Calu3 (cell line): Measurements from ENCODE around the gene OR1N1. TPM values are rescaled to one million over a fixed set of nuclear protein-coding genes. Genes with fewer than 3 reads are reported as not detected.

Experiments used
- BruUV-seq: library from RNA; stranded (reverse); fragments of 400-500 nt; replicated peaks from 2 replicates; lab custom pipeline; 2021; lab: Mats Ljungman, UMichigan
- CTCF ChIA-PET: fragments of 300-600 bp; sonication (Branson Sonifier 250); formaldehyde crosslinking; loops from one replicate; lab custom pipeline; 2022; ENCODE audit warnings: antibody characterized with exemption; lab: Charles Lee
- DNase-seq: peaks from one replicate; pipeline ENCODE4 v3.0.0; 2022
- H3K27ac Mint-ChIP-seq: one replicate; pipeline ENCODE4 v1.8.0; 2022; ENCODE audit warnings: mixed read lengths; ENCODE audit not compliant: unreplicated experiment
- H3K27me3 Mint-ChIP-seq: one replicate; pipeline ENCODE4 v1.8.0; 2022; ENCODE audit warnings: mixed read lengths; ENCODE audit not compliant: unreplicated experiment
- H3K36me3 Mint-ChIP-seq: one replicate; pipeline ENCODE4 v1.8.0; 2022; ENCODE audit warnings: mild to moderate bottlenecking, moderate library complexity, mixed read lengths; ENCODE audit not compliant: insufficient read depth, unreplicated experiment
- H3K4me1 Mint-ChIP-seq: one replicate; pipeline ENCODE4 v1.8.0; 2022; ENCODE audit warnings: mild to moderate bottlenecking, low read depth, mixed read lengths; ENCODE audit not compliant: unreplicated experiment
- H3K4me3 Mint-ChIP-seq: one replicate; pipeline ENCODE4 v1.8.0; 2022; ENCODE audit warnings: mild to moderate bottlenecking, low read depth, moderate library complexity, mixed read lengths; ENCODE audit not compliant: unreplicated experiment
- H3K9me3 Mint-ChIP-seq: one replicate; pipeline ENCODE4 v1.8.0; 2022; ENCODE audit warnings: low read depth, mixed read lengths; ENCODE audit not compliant: unreplicated experiment
- intact Hi-C: fragments of 100-400 bp; cut with micrococcal nuclease; formaldehyde crosslinking; loops from one replicate; pipeline ENCODE4 v1.10.0; 2022; ENCODE audit not compliant: unreplicated experiment
- total RNA-seq: library from RNA; stranded (reverse); gene quantifications from 2 replicates; pipeline ENCODE4 v1.2.3, GENCODE V29; 2022
- TF ChIP-seq, protein P1 (sequence below): fragments of 200-600 bp; IDR thresholded peaks from one replicate; pipeline ENCODE4 v1.8.0; 2022; ENCODE audit warnings: antibody characterized with exemption; ENCODE audit not compliant: unreplicated experiment

OR1N1 gene
- total RNA-seq, 1 experiment from 2014 or later, result not detected

DNA sequence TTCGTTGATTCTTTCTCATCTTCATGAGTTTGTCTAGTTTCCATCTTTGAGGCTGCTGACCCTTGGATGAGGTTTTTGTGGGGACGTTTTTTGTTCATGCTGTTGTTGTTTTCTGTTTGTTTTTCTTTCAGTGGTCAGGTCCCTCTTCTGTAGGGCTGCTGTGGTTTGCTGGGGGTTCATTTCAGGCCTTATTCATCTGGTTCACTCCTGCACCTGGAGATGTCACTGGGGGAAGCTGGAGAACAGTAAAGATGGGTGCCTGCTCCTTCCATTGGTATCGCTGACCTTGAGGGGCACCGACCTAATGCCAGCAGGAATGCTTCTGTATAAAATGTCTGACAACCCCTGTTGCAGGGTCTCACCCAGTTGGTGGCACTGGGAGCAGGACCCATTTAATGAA lies 34.4 kb upstream of the OR1N1 start:
- intact Hi-C loops, result no loop called here
- H3K27me3 Mint-ChIP-seq, result no peaks in the 10 kb centered on the region
- CTCF ChIA-PET, result no interaction called here
- H3K4me1 Mint-ChIP-seq, result no peaks in the 10 kb centered on the region
- H3K9me3 Mint-ChIP-seq, result no peaks in the 10 kb centered on the region
- no TSS peak for BruUV-seq
- no peak overlapping the region for H3K27ac Mint-ChIP-seq
- DNase-seq, result no peak
- H3K4me3 Mint-ChIP-seq, result no peak overlapping the region
- H3K36me3 Mint-ChIP-seq, result no peaks in the 10 kb centered on the region
- TF ChIP-seq, protein P1, sequence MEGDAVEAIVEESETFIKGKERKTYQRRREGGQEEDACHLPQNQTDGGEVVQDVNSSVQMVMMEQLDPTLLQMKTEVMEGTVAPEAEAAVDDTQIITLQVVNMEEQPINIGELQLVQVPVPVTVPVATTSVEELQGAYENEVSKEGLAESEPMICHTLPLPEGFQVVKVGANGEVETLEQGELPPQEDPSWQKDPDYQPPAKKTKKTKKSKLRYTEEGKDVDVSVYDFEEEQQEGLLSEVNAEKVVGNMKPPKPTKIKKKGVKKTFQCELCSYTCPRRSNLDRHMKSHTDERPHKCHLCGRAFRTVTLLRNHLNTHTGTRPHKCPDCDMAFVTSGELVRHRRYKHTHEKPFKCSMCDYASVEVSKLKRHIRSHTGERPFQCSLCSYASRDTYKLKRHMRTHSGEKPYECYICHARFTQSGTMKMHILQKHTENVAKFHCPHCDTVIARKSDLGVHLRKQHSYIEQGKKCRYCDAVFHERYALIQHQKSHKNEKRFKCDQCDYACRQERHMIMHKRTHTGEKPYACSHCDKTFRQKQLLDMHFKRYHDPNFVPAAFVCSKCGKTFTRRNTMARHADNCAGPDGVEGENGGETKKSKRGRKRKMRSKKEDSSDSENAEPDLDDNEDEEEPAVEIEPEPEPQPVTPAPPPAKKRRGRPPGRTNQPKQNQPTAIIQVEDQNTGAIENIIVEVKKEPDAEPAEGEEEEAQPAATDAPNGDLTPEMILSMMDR, result no peak

GRCh38 chr9:122552812-122553211 lies 25.7 kb upstream of the OR1N1 start, which contains the start of gene OR1N2:
TSS of gene OR1N2 (plus strand) at chr9:122553112. CDS start at chr9:122553212, 100 bp downstream.
- peaks cover 60% of the 10 kb centered on the region for H3K27me3 Mint-ChIP-seq
- CTCF ChIA-PET, result no interaction called here
- H3K4me3 Mint-ChIP-seq, result no peak within 1 kb of the TSS
- DNase-seq, result no peak
- intact Hi-C loops, result no loop called here
- H3K36me3 Mint-ChIP-seq, result no peaks in the 10 kb centered on the region
- H3K27ac Mint-ChIP-seq, result no peak within 1 kb of the TSS
- no peaks in the 10 kb centered on the region for H3K9me3 Mint-ChIP-seq
- TF ChIP-seq, protein P1, result no peak
- BruUV-seq, result no TSS peak
- H3K4me1 Mint-ChIP-seq, result no peaks in the 10 kb centered on the region

DNA sequence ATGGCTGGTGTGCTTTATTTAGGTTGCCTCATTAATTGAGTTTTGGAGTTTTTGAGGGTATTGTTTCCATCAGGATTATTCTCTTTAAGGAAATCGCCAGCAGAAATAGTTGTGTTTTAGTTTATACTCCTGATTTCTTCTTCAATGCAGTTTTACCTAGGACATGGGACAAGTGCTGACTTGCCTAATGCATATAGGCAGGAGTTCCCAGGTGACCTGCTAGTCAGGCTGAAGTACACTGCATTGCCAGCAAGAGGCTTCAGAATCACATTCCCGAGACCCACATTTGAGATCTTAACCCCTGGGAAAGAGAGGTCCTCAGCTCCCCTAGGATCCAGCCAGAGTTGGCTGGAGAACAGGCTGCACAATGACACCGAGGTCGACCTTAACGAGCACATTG lies 24.3 kb upstream of the OR1N1 start:
- TF ChIP-seq, protein P1, result no peak
- no TSS peak for BruUV-seq
- Mint-ChIP-seq H3K9me3 (no peaks in the 10 kb centered on the region), H3K4me1 (no peaks in the 10 kb centered on the region), H3K4me3 (no peak overlapping the region), H3K27me3 (peaks cover 60% of the 10 kb centered on the region), H3K27ac (no peak overlapping the region), H3K36me3 (no peaks in the 10 kb centered on the region)
- intact Hi-C loops, result no loop called here
- no peak for DNase-seq
- CTCF ChIA-PET, result interaction anchor here (0.7 kb wide), 1 partner anchor 22 kb away, joined by 3 read pairs; no protein-coding TSS in a partner anchor

DNA sequence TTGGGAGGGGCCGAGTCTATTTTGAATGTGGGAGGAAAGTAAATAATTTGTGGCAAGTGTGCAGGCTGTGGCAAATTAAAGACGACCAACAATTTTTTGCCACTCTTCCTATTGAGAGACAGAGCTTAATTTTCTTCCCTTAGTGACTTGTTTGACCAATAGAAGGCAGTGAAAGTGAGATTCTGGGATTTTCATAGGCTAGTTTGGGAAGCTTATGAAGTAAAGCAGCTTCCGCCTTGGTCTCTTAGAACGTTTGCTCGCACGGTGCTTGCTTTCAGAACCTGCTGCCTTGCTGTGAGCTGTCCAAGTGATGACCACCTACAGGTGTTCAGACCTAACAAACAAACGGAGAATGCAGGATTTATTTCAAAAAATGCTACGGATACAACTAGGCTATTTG lies 19.1 kb upstream of the OR1N1 start:
- Mint-ChIP-seq H3K36me3 (no peaks in the 10 kb centered on the region), H3K4me1 (no peaks in the 10 kb centered on the region), H3K4me3 (no peak overlapping the region), H3K27me3 (peaks cover 27% of the 10 kb centered on the region), H3K27ac (no peak overlapping the region), H3K9me3 (no peaks in the 10 kb centered on the region)
- TF ChIP-seq, protein P1, result no peak
- DNase-seq, result no peak
- intact Hi-C loops, result no loop called here
- BruUV-seq, result no TSS peak
- CTCF ChIA-PET, result no interaction called here
